GM13977 (cell line): ENCODE measurements around the gene PROC.

Source experiments
- DNase-seq: peaks from one replicate; pipeline ENCODE4 v3.0.0; 2012; ENCODE audit warnings: low spot score
- CTCF ChIP-seq: IDR thresholded peaks from 2 replicates; pipeline ENCODE4 v1.5.1; 2012; ENCODE audit warnings: mild to moderate bottlenecking, control low read depth; ENCODE audit not compliant: insufficient read depth; ENCODE audit errors: extremely low read depth, missing control alignments
- in situ Hi-C: fragments of 300-500 bp; cut with MboI; formaldehyde crosslinking; loops from one replicate; pipeline ENCODE4 v1.12.0; 2022; ENCODE audit warnings: low sequenced_read_pairs, low pct_unique_long_range_greater_than_20kb, mixed read lengths, inconsistent platforms; ENCODE audit not compliant: unreplicated experiment

Gene PROC

GRCh38 chr2:127426501-127427354, 8.5 kb downstream of the PROC start:
- TF ChIP-seq CTCF = no peak
- no peak for DNase-seq
- in situ Hi-C loops = no loop called here

- no peak for DNase-seq
- no peak for TF ChIP-seq CTCF
- in situ Hi-C loops = no loop called here
Observed at GRCh38 chr2:127427376-127428056, 9.3 kb downstream of the PROC start.

- TF ChIP-seq CTCF = no peak
- in situ Hi-C loops = no loop called here
- DNase-seq = no peak
Observed at GRCh38 chr2:127428057-127428814, 10.0 kb downstream of the PROC start.

- in situ Hi-C loops = no loop called here
- TF ChIP-seq CTCF = no peak
- DNase-seq = no peak
Observed at GRCh38 chr2:127428815-127429109, 10.5 kb downstream of the PROC start.

- no peak for TF ChIP-seq CTCF
- no peak for DNase-seq
- in situ Hi-C loops = no loop called here
Observed at GRCh38 chr2:127429291-127429690, 11.1 kb downstream of the PROC start.

- DNase-seq = no peak
- in situ Hi-C loops = no loop called here
- TF ChIP-seq CTCF = no peak
Observed at GRCh38 chr2:127429844-127430425, 11.7 kb downstream of the PROC start.
